Tibial artery (tissue), 4 donors: Measurements from ENCODE around the gene COL16A1.

ENCODE experiments used
- DNase-seq, 2 donors: peaks; one replicate each; pipeline ENCODE4 v3.0.0-alpha.2; 2019
- H3K27ac ChIP-seq, 2 donors: fragments of 200-600 bp; sonication (generic) in 1 of 2; 1 replicate in 1 of 2; 2 replicates in 1 of 2; pipeline ENCODE4 v1.5.1; 2018 to 2019; ENCODE audit warnings: mild to moderate bottlenecking in 1 of 2
- H3K27me3 ChIP-seq, 2 donors: fragments of 200-600 bp; sonication (generic) in 1 of 2; one replicate each; pipeline versions ENCODE4 v1.5.1 to v1.6.0; 2016 to 2019
- H3K36me3 ChIP-seq, 3 donors: fragments of 200-600 bp; sonication (generic) in 2 of 3; one replicate each; pipeline ENCODE4 v1.5.1; 2016 to 2019; ENCODE audit warnings: mild to moderate bottlenecking in 2 of 3
- H3K4me1 ChIP-seq, 4 donors: fragments of 200-600 bp; sonication (generic) in 2 of 4; 1 replicate in 3 of 4; 2 replicates in 1 of 4; pipeline ENCODE4 v1.5.1; 2016 to 2019
- H3K4me3 ChIP-seq, 2 donors: fragments of 200-600 bp; sonication (generic) in 1 of 2; 1 replicate in 1 of 2; 2 replicates in 1 of 2; pipeline ENCODE4 v1.5.1; 2018 to 2019; ENCODE audit warnings: mild to moderate bottlenecking in 2 of 2
- H3K9me3 ChIP-seq, 3 donors: fragments of 200-600 bp; sonication (generic) in 1 of 3; one replicate each; pipeline ENCODE4 v1.5.1; 2016 to 2019
- CTCF ChIP-seq, 2 experiments: fragments of 200-600 bp in 1 of 2; fragments of 450-650 bp in 1 of 2; IDR thresholded peaks; one replicate each; pipeline ENCODE4 v1.5.1; 2017 to 2019; ENCODE audit warnings: antibody characterized with exemption in 2 of 2, mild to moderate bottlenecking in 1 of 2, moderate library complexity in 1 of 2
- intact Hi-C: fragments of 100-400 bp; cut with DNase I; formaldehyde crosslinking; loops from one replicate; pipeline ENCODE4 v1.15.0; 2023; ENCODE audit warnings: low total_unique reads

COL16A1 gene

DNA sequence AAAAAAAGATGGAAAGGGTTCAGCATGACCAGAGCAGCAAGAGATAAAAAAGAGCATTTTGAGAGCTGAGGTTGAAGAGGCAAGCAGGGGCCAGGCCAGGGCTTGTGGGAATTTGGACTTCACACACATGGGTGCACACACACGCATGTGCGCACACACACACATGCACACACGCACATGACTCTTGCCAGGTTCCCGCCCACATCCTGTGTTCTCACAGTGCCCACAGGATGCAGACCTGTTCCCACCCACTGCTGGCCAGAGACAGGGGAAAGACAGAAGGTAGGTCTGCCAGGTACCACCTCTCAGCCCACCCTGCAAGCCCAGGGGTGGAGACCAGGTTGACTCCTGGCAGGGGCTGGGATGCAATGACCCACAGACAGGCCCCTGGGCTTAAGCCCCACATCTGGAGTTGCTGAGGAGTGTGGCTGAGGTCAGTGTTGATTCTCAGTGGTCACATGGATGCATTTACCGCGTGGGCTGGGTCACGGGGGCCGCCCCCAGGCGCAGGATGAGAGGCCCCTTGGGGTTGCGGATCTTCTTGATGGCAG, 4.4 kb downstream of the COL16A1 start:
- Histone ChIP-seq H3K27me3 (no peaks in the 10 kb centered on the region), H3K4me3 (no peak overlapping the region), H3K4me1 (peaks cover 4 to 86% (median 50%) of the 10 kb centered on the region in 4 donors), H3K36me3 (peaks cover 3 to 52% (median 30%) of the 10 kb centered on the region in 3 donors), H3K27ac (peak overlapping the region; percentile 83), H3K9me3 (no peaks in the 10 kb centered on the region)
- no peak for DNase-seq
- intact Hi-C loops: no loop called here
- TF ChIP-seq CTCF (IDR thresholded peaks at IDR 0.05): no peak

DNA sequence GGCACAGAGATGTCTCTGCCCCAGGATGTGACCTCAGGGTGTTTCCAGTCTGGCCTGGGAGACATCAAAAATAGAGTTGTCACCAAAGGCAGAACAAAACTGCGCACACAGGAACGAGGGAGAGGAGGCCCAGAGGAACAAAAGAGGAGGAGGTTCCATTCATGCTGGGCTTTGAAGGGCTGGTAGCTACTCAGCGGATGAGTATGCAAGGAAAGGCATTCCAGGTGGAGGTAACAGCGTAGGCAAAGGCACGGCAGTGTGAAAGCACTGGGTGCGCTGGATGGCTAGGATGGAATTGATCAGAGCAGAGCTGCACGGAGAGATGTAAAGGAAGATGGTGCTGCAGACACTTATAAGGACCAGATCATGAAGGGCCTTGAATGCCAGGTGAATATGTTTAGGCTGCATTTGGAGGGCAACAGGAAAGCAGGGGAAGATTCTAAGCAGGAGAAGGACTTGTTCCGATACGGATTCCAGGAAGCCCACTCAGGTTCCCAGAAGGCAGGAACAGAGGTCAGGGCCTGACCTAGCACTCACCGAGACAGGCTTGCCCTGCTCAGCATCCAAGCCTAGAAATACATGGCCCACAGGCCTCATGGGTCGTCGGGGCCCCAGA, 6.3 kb downstream of the COL16A1 start:
- Histone ChIP-seq H3K27me3 (no peaks in the 10 kb centered on the region), H3K36me3 (peaks cover 3 to 67% (median 30%) of the 10 kb centered on the region in 3 donors), H3K27ac (peak overlapping the region; percentile 83), H3K4me1 (peaks cover 4 to 67% (median 33%) of the 10 kb centered on the region in 4 donors), H3K9me3 (no peaks in the 10 kb centered on the region), H3K4me3 (no peak overlapping the region)
- TF ChIP-seq CTCF (IDR thresholded peaks at IDR 0.05): no peak
- intact Hi-C loops: no loop called here
- no peak for DNase-seq

GRCh38 chr1:31696242-31696641, 7.6 kb downstream of the COL16A1 start:
- Histone ChIP-seq H3K9me3 (no peaks in the 10 kb centered on the region), H3K4me1 (peaks cover 4 to 54% (median 21%) of the 10 kb centered on the region in 4 donors), H3K4me3 (no peak overlapping the region), H3K36me3 (peaks cover 3 to 78% (median 33%) of the 10 kb centered on the region in 3 donors), H3K27ac (peak overlapping the region in 1 of 2 donors; percentile 38), H3K27me3 (no peaks in the 10 kb centered on the region)
- intact Hi-C loops: no loop called here
- no peak for TF ChIP-seq CTCF (IDR thresholded peaks at IDR 0.05)
- DNase-seq: no peak

- no peak for TF ChIP-seq CTCF (IDR thresholded peaks at IDR 0.05)
- Histone ChIP-seq H3K4me3 (no peak overlapping the region), H3K4me1 (peaks cover 0 to 45% (median 12%) of the 10 kb centered on the region in 4 donors), H3K9me3 (no peaks in the 10 kb centered on the region), H3K36me3 (peaks cover 3 to 87% (median 40%) of the 10 kb centered on the region in 3 donors), H3K27me3 (no peaks in the 10 kb centered on the region), H3K27ac (no peak overlapping the region)
- intact Hi-C loops: no loop called here
- no peak for DNase-seq
Measured at GRCh38 chr1:31695327-31695726, 8.5 kb downstream of the COL16A1 start.

GRCh38 chr1:31694964-31695313, 8.9 kb downstream of the COL16A1 start:
- no peak for DNase-seq
- H3K9me3 ChIP-seq: no peaks in the 10 kb centered on the region
- peaks cover 0 to 41% (median 8%) of the 10 kb centered on the region in 4 donors for H3K4me1 ChIP-seq

More at GRCh38 chr1:31694964-31695313, 8.9 kb downstream of the COL16A1 start:
- Histone ChIP-seq H3K4me3 (no peak overlapping the region), H3K27ac (no peak overlapping the region), H3K27me3 (no peaks in the 10 kb centered on the region), H3K36me3 (peaks cover 3 to 91% (median 44%) of the 10 kb centered on the region in 3 donors)
- intact Hi-C loops: no loop called here
- no peak for TF ChIP-seq CTCF (IDR thresholded peaks at IDR 0.05)
